PC-3 (cell line): ENCODE data around the gene OLFM2. TPM values are rescaled to one million over a fixed set of nuclear protein-coding genes. Genes with fewer than 3 reads are reported as not detected.

Experiments used
- ATAC-seq: fragments of 200-7000 bp; cut with Tn5 transposase; 2 replicates; pipeline ENCODE4 v1.9.1; 2020; ENCODE audit warnings: mild to moderate bottlenecking, moderate library complexity
- BruUV-seq: library from RNA; stranded (reverse); fragments of 400-500 nt; replicated peaks from 2 replicates; lab custom pipeline; 2021; lab: Mats Ljungman, UMichigan
- CTCF ChIA-PET: fragments of 300-600 bp; sonication (Branson Sonifier 250); formaldehyde crosslinking; loops from one replicate; lab custom pipeline; 2022; ENCODE audit warnings: antibody characterized with exemption; lab: Charles Lee
- POLR2A ChIA-PET: fragments of 300-600 bp; sonication (Branson Sonifier 250); formaldehyde crosslinking; loops from one replicate; lab custom pipeline; 2022; ENCODE audit warnings: antibody characterized with exemption; ENCODE audit not compliant: unreplicated experiment; lab: Charles Lee
- DNase-seq: peaks from one replicate; pipeline ENCODE4 v3.0.0-alpha.2; 2015
- H2AFZ ChIP-seq: fragments of 300-600 bp; sonication (generic); 2 replicates; pipeline ENCODE4 v1.6.0; 2016; ENCODE audit warnings: antibody characterized with exemption, low read length
- H3F3A ChIP-seq: fragments of 300-600 bp; sonication (generic); one replicate; pipeline ENCODE4 v1.6.0; 2017; ENCODE audit warnings: antibody characterized with exemption, low read length, control low read depth, mild to moderate bottlenecking; ENCODE audit not compliant: unreplicated experiment
- H3K27ac ChIP-seq: fragments of 300-600 bp; sonication (generic); 2 replicates; pipeline ENCODE4 v1.5.1; 2016; ENCODE audit warnings: mild to moderate bottlenecking, low read length
- H3K27me3 ChIP-seq: fragments of 300-600 bp; sonication (generic); 2 replicates; pipeline ENCODE4 v1.6.1; 2016; ENCODE audit warnings: low read length, mixed read lengths
- H3K36me3 ChIP-seq: fragments of 300-600 bp; sonication (generic); 2 replicates; pipeline ENCODE4 v1.6.1; 2016; ENCODE audit warnings: low read depth, mixed run types, low read length, mixed read lengths
- H3K4me1 ChIP-seq: fragments of 300-600 bp; sonication (generic); 2 replicates; pipeline ENCODE4 v1.5.1; 2016; ENCODE audit warnings: low read length; ENCODE audit not compliant: insufficient read depth
- H3K4me2 ChIP-seq: fragments of 300-600 bp; sonication (generic); 2 replicates; pipeline ENCODE4 v1.6.0; 2016; ENCODE audit warnings: low read length
- H3K4me3 ChIP-seq: fragments of 300-600 bp; sonication (generic); 2 replicates; pipeline ENCODE4 v1.5.1; 2016; ENCODE audit warnings: mild to moderate bottlenecking, low read length, mixed read lengths
- H3K79me2 ChIP-seq: fragments of 300-600 bp; sonication (generic); 2 replicates; pipeline ENCODE4 v1.6.1; 2017; ENCODE audit warnings: low read length, mixed read lengths
- H3K9ac ChIP-seq: fragments of 300-600 bp; sonication (generic); 2 replicates; pipeline ENCODE4 v1.6.0; 2016; ENCODE audit warnings: mild to moderate bottlenecking, low read length
- H3K9me2 ChIP-seq: fragments of 300-600 bp; sonication (generic); replicated peaks from 2 replicates; pipeline ENCODE4 v1.6.1; 2016; ENCODE audit warnings: mixed run types, low read length, mixed read lengths
- H3K9me3 ChIP-seq: fragments of 300-600 bp; sonication (generic); 2 replicates; pipeline ENCODE4 v1.6.1; 2016; ENCODE audit warnings: low read length, mixed read lengths
- H4K20me1 ChIP-seq: fragments of 300-600 bp; sonication (generic); 2 replicates; pipeline ENCODE4 v1.6.1; 2016; ENCODE audit warnings: low read length, mixed read lengths
- EZH2 ChIP-seq: fragments of 300-600 bp; sonication (generic); IDR thresholded peaks from one replicate; pipeline ENCODE4 v1.6.1; 2017; ENCODE audit warnings: antibody characterized with exemption, mild to moderate bottlenecking, low read length; ENCODE audit not compliant: unreplicated experiment
- EZH2phosphoT487 ChIP-seq: fragments of 300-600 bp; sonication (generic); IDR thresholded peaks from 2 replicates; pipeline ENCODE4 v1.6.1; 2018; ENCODE audit warnings: mild to moderate bottlenecking, antibody characterized with exemption, low read length, borderline replicate concordance
- intact Hi-C: fragments of 100-400 bp; cut with micrococcal nuclease; formaldehyde crosslinking; loops from 2 replicates; pipeline ENCODE4 v1.9.0; 2023
- total RNA-seq: library from RNA; depleted of rRNA; stranded (reverse); fragments of >200 nt; gene quantifications from 2 replicates; pipeline ENCODE4 v1.2.3, GENCODE V29; 2014
- TF ChIP-seq, protein P1 (sequence below): fragments of 300-600 bp; sonication (generic); conservative IDR thresholded peaks from 2 replicates; pipeline ENCODE4 v1.5.1; 2017; ENCODE audit warnings: antibody characterized with exemption, low read depth, mild to moderate bottlenecking, low read length

The OLFM2 gene
- total RNA-seq, 1 experiment from 2014 or later, result 1.6 TPM

DNA sequence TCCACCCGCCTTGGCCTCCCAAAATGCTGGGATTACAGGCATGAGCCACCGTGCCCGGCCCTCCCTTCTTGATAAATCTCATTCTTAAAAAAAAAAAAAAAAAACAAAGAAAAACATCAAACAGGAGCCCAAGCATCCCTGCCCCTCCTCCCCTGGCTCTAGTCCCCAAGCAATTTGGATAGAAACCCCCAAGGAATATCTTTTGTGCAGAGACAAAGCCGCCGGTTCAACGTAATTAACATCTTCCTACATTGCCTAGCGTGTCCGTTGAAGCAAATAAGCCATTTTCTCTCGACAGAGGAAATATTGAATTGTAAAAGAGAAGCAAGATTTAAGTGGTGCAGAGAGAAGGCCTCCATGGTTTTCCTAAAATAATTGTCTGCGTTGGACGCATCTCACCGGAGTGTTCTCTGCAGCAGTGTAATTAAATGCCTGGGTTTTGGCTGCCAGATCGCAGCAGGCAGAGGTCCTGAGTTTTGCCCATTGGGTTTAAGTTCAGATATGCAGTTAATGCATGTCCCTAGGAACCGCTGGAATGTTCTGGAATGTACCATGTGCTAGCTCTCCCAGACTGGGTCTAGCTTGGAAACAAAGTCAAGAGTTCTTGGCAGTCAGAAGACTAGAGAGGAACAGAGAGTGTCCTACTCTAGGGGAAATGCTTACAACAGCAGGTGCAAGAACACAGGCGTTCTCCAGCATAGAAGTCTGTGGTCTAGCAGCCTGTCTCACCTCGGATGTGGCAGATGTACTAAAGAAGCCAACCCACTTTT, 70.4 kb downstream of the OLFM2 start:
- ATAC-seq, result no peak
- no peak overlapping the region for H3K9ac ChIP-seq
- CTCF ChIA-PET, result no interaction called here
- no peaks in the 10 kb centered on the region for H3K9me2 ChIP-seq
- H3K36me3 ChIP-seq, result no peaks in the 10 kb centered on the region
- no peaks in the 10 kb centered on the region for H3K9me3 ChIP-seq
- BruUV-seq, result no TSS peak
- no peaks in the 10 kb centered on the region for H3K4me1 ChIP-seq
- no peaks in the 10 kb centered on the region for H3K79me2 ChIP-seq
- no peaks in the 10 kb centered on the region for H3F3A ChIP-seq
- H3K4me2 ChIP-seq, result no peak overlapping the region
- H2AFZ ChIP-seq, result no peak overlapping the region
- TF ChIP-seq EZH2phosphoT487, result no peak
- TF ChIP-seq EZH2, result no peak
- TF ChIP-seq, protein P1, sequence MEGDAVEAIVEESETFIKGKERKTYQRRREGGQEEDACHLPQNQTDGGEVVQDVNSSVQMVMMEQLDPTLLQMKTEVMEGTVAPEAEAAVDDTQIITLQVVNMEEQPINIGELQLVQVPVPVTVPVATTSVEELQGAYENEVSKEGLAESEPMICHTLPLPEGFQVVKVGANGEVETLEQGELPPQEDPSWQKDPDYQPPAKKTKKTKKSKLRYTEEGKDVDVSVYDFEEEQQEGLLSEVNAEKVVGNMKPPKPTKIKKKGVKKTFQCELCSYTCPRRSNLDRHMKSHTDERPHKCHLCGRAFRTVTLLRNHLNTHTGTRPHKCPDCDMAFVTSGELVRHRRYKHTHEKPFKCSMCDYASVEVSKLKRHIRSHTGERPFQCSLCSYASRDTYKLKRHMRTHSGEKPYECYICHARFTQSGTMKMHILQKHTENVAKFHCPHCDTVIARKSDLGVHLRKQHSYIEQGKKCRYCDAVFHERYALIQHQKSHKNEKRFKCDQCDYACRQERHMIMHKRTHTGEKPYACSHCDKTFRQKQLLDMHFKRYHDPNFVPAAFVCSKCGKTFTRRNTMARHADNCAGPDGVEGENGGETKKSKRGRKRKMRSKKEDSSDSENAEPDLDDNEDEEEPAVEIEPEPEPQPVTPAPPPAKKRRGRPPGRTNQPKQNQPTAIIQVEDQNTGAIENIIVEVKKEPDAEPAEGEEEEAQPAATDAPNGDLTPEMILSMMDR, result no peak
- intact Hi-C loops, result no loop called here
- POLR2A ChIA-PET, result no interaction called here
- H4K20me1 ChIP-seq, result no peaks in the 10 kb centered on the region
- H3K27me3 ChIP-seq, result no peaks in the 10 kb centered on the region
- H3K27ac ChIP-seq, result no peak overlapping the region
- H3K4me3 ChIP-seq, result no peak overlapping the region
- DNase-seq, result no peak

DNA sequence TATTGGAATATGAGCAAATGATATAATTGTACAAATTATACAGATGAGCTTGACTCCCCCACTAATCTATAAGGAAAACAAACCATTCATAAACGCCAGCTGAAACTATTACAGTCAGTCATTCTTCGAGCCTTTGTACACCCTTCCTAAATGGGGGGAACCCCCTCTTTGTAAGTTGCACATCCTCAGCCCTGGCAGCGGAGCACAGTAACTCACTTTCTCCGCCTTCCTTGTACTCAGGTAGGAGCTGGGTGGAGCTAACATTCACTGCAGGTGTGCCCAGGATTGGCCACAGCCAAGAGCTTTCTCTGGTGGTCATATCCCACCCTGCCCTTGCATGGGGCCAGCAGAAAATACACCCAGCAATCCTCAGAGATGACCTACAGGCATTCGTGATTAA, 72.6 kb downstream of the OLFM2 start:
- no peaks in the 10 kb centered on the region for H3K9me3 ChIP-seq
- no peak overlapping the region for H3K4me2 ChIP-seq
- no peaks in the 10 kb centered on the region for H3K27me3 ChIP-seq
- CTCF ChIA-PET, result interaction anchor here (0.6 kb wide), 1 partner anchor 136 kb away, joined by 4 read pairs; no protein-coding TSS in a partner anchor
- H3K4me3 ChIP-seq, result no peak overlapping the region
- intact Hi-C loops, result no loop called here
- no peak overlapping the region for H2AFZ ChIP-seq
- DNase-seq (no peak), ATAC-seq (no peak)
- H3F3A ChIP-seq, result no peaks in the 10 kb centered on the region
- H3K9ac ChIP-seq, result no peak overlapping the region
- no TSS peak for BruUV-seq
- no peak for TF ChIP-seq EZH2
- no peak for TF ChIP-seq EZH2phosphoT487
- TF ChIP-seq, protein P1, result no peak
- no peaks in the 10 kb centered on the region for H3K9me2 ChIP-seq
- H3K27ac ChIP-seq, result no peak overlapping the region
- no peaks in the 10 kb centered on the region for H3K36me3 ChIP-seq
- no peaks in the 10 kb centered on the region for H3K4me1 ChIP-seq
- H4K20me1 ChIP-seq, result no peaks in the 10 kb centered on the region
- POLR2A ChIA-PET, result no interaction called here
- H3K79me2 ChIP-seq, result no peaks in the 10 kb centered on the region

DNA sequence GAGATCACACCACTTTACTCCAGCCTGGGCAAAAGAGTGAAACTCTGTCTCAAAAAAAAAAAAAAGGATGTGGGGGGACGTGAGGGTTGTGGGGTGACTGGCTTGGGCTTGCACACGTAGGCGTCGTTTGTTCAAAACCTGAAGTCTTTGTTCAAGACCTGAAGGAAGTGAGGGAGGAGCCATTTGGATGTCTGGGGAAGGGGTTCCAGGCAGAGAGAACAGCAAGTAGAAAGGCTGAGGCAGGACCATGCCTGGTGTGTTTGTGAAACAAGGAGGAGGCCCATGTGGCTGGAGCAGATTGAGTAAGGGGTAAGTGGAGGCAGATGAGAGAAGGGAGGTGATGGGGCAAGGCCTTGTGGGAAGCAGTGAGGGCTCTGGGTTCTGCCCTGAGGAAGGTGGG, 73.4 kb downstream of the OLFM2 start:
- H3K4me2 ChIP-seq, result no peak overlapping the region
- DNase-seq (no peak), ATAC-seq (no peak)
- intact Hi-C loops, result no loop called here
- H3K4me3 ChIP-seq, result no peak overlapping the region
- no peaks in the 10 kb centered on the region for H3K4me1 ChIP-seq
- H3F3A ChIP-seq, result no peaks in the 10 kb centered on the region
- H3K27me3 ChIP-seq, result no peaks in the 10 kb centered on the region
- H3K9me3 ChIP-seq, result no peaks in the 10 kb centered on the region
- no peaks in the 10 kb centered on the region for H4K20me1 ChIP-seq
- no peaks in the 10 kb centered on the region for H3K9me2 ChIP-seq
- CTCF ChIA-PET, result no interaction called here
- no peak overlapping the region for H2AFZ ChIP-seq
- no peak overlapping the region for H3K27ac ChIP-seq
- H3K36me3 ChIP-seq, result no peaks in the 10 kb centered on the region
- POLR2A ChIA-PET, result no interaction called here
- no peak overlapping the region for H3K9ac ChIP-seq
- H3K79me2 ChIP-seq, result no peaks in the 10 kb centered on the region
- BruUV-seq, result no TSS peak
- TF ChIP-seq EZH2, result no peak
- TF ChIP-seq, protein P1, result no peak
